ENCODE measurements around the gene OVOL1.

DNA sequence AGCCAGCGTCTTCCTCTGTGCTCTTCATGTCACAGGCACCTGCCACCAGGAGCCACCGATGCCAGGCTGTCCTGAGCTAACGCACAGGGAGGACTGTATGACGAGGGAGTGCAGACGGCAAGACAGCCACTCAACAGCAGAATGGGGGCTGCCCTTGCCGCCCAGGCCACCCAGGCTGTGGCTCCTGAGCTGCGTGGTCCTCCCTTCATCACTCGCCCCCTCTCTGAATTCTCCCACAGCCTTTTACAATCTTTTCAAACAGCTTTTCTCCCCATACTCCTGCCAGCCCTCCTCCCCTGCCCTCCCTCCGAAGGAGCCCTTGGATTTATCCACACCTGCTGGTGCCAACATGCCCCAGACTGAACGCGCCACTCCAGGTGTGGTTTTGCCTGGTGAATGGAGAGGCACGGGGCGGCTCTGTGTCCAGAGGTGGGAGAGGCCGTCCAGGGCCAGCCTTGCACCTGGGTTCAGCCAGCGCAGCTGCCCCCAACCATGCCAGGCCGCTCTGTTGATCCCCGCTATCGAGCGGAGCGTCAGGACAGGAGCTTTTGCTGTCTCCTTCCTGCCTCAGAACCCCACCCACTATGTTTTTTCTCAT, 22.0 kb downstream of the OVOL1 start:
- TF ChIP-seq, protein P1, sequence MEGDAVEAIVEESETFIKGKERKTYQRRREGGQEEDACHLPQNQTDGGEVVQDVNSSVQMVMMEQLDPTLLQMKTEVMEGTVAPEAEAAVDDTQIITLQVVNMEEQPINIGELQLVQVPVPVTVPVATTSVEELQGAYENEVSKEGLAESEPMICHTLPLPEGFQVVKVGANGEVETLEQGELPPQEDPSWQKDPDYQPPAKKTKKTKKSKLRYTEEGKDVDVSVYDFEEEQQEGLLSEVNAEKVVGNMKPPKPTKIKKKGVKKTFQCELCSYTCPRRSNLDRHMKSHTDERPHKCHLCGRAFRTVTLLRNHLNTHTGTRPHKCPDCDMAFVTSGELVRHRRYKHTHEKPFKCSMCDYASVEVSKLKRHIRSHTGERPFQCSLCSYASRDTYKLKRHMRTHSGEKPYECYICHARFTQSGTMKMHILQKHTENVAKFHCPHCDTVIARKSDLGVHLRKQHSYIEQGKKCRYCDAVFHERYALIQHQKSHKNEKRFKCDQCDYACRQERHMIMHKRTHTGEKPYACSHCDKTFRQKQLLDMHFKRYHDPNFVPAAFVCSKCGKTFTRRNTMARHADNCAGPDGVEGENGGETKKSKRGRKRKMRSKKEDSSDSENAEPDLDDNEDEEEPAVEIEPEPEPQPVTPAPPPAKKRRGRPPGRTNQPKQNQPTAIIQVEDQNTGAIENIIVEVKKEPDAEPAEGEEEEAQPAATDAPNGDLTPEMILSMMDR (IDR thresholded peaks at IDR 0.05) = no peak
- TF ChIP-seq POLR2A (IDR thresholded peaks at IDR 0.05) = no peak

Data from adrenal gland (tissue), 5 donors.